Measurements from ENCODE around the gene CAPN1. TPM values are rescaled to one million over a fixed set of nuclear protein-coding genes. Genes with fewer than 3 reads are reported as not detected.

Gene CAPN1
- total and polyA plus RNA-seq, 2 of the 13 experiments (the other 11 are each of a cell fraction or from before 2014, with no cell fraction given): 57.3 to 82.6 TPM

- TF ChIP-seq FIP1L1 (IDR thresholded peaks at IDR 0.05; ENCODE audit: borderline replicate concordance, insufficient read depth, low read depth, low read length) (no peak), ZNF20 (CRISPR knock-in tag; IDR thresholded peaks at IDR 0.05) (no peak), PREB (CRISPR knock-in tag; IDR thresholded peaks at IDR 0.05) (no peak), ZNF354B (CRISPR knock-in tag; IDR thresholded peaks at IDR 0.05) (no peak), ZNF747 (CRISPR knock-in tag; IDR thresholded peaks at IDR 0.05; ENCODE audit: borderline replicate concordance) (no peak), CC2D1A (CRISPR knock-in tag; IDR thresholded peaks at IDR 0.05) (no peak), SIX1 (CRISPR knock-in tag; IDR thresholded peaks at IDR 0.05; ENCODE audit: borderline replicate concordance) (peak; percentile 51), ZNF496 (CRISPR knock-in tag; IDR thresholded peaks at IDR 0.05; ENCODE audit: insufficient replicate concordance) (no peak), ZNF296 (CRISPR knock-in tag; conservative IDR thresholded peaks at IDR 0.05) (no peak), RBM39 (IDR thresholded peaks at IDR 0.05; ENCODE audit: low read depth, low read length, poor library complexity, severe bottlenecking) (no peak), EEA1 (CRISPR knock-in tag; IDR thresholded peaks at IDR 0.05; ENCODE audit: borderline replicate concordance) (no peak), IRX3 (CRISPR knock-in tag; IDR thresholded peaks at IDR 0.05; ENCODE audit: borderline replicate concordance, low read depth) (no peak), TAF15 (IDR thresholded peaks at IDR 0.05; ENCODE audit: low read depth, low read length, poor library complexity, severe bottlenecking) (no peak), ZNF274 (CRISPR knock-in tag; IDR thresholded peaks at IDR 0.05) (no peak), ZNF484 (CRISPR knock-in tag; IDR thresholded peaks at IDR 0.05; ENCODE audit: borderline replicate concordance, low read depth) (no peak), BCL3 (CRISPR knock-in tag; IDR thresholded peaks at IDR 0.05) (0 out of 2 replicates have a peak, but pooled peaks have one; percentile 50), ZSCAN29 (CRISPR knock-in tag; conservative IDR thresholded peaks at IDR 0.05) (no peak), ZNF788 (CRISPR knock-in tag; IDR thresholded peaks at IDR 0.05; ENCODE audit: borderline replicate concordance) (0 out of 2 replicates have a peak, but pooled peaks have one; percentile 37), ZXDC (CRISPR knock-in tag; IDR thresholded peaks at IDR 0.05) (no peak), ZNF121 (CRISPR knock-in tag; IDR thresholded peaks at IDR 0.05) (no peak), POLR2AphosphoS2 (IDR thresholded peaks at IDR 0.05; ENCODE audit: low read depth, low read length) (no peak), SETDB1 (CRISPR knock-in tag; IDR thresholded peaks at IDR 0.05; ENCODE audit: borderline replicate concordance) (no peak), ZNF563 (CRISPR knock-in tag; IDR thresholded peaks at IDR 0.05) (no peak), ZNF616 (CRISPR knock-in tag; IDR thresholded peaks at IDR 0.05; ENCODE audit: low read depth) (no peak)
Observed at GRCh38 chr11:65165410-65166317, 16.1 kb upstream of the CAPN1 start (continued).
